NCI-H146 (cell line): ENCODE measurements around the gene RPL5.

Experiments used
- DNase-seq: peaks from one replicate; lab custom pipeline; 2025; lab: John Stamatoyannopoulos, UW

The RPL5 gene

DNA sequence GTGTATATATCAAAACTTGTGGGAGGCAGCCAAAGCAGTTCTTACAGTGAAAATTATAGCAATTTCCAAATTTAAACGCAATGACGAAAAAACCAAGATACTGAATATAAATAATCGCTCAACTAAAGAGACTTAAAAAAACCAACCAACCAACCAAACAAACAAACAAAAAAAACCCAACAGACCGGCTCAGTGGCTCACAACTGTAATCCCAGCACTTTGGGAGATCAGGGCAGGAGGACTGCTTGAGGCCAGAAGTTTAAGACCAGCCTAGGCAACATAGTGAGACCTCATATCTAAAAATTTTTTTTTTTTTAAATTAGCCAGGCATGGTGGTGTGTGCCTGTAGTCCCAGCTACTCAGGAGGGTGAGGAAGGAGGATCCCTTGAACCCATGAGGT, 23.4 kb downstream of the RPL5 start:
- DNase-seq: no peak

DNA sequence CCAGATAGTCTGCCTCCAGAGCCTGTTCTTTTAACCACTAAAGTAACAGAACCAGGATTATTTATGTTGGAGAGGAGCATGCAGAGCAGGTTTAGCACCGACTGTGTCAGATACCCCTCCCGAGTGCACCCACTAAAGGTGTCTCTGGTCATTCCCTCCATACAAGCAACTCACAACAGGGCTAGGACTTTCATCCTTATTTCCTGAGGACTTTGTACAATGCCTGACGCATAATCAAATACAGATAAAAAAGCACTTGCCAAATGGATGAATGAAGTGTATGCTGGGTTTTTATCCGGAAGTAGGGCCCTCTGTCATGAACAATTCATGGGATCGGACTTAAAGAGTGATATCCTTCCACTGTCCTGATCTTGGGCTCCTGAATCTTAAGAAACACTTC, 26.0 kb downstream of the RPL5 start:
- no peak for DNase-seq

DNA sequence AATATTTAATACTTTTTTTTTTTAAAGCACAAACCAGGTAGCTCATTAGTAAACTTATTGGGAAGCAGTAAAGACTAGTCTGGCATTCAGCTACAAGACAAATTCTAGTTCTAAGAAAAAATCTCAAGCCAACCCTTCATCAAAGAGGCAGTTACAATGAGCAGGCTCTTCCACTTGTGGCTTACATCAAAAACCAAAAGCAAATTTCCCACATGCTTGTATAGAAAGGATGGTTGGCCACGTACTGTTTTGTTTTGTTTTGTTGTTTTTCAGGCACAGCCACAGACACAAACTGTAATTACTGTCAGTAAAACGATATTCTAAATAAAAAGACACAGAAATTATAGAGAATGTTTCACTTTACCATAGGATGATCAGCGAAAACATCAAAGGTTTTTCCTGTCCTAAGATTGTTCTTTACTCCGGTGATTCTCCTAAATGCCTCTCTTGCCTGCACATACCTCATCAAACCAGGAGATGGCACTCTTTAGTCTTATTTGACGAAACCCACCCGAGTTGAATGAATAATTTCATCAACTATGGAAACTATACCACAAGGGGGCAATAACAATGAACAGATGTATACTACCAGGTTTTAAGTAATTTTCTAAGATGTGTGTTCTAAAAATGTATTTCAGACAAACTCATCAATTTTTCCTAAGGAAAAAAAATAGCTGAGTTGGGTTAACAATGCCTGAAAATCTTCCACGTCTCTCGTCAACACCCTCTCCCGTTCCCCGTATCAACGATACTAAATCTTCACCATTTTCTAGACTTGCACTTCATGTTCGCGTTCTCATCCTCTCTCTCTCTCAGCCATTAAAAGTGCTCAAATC, 26.9 kb downstream of the RPL5 start:
- DNase-seq: peak; percentile 81

GRCh38 chr1:92859400-92860039, 27.7 kb downstream of the RPL5 start:
- no peak for DNase-seq

DNA sequence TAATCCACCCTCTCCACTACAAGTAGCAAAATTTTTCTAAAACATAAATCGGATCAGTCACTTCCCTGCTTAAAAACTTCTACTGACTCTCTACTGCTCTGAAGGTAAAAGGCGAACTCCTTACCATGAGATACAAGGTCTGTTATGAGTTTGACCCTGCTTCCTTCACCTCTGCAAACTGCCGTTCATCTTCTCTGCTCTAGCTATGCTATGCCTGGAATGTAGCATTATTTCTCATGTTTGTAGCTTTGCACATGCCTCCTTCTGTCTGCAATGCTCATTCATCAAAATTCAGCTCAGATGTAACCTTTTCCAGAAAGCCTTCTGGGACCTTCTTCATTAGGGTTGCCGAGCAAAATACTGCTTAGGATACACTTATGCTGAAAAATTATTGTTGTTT, 30.8 kb downstream of the RPL5 start:
- DNase-seq: no peak

- no peak for DNase-seq
Measured at GRCh38 chr1:92864131-92864530, 32.3 kb downstream of the RPL5 start.

DNA sequence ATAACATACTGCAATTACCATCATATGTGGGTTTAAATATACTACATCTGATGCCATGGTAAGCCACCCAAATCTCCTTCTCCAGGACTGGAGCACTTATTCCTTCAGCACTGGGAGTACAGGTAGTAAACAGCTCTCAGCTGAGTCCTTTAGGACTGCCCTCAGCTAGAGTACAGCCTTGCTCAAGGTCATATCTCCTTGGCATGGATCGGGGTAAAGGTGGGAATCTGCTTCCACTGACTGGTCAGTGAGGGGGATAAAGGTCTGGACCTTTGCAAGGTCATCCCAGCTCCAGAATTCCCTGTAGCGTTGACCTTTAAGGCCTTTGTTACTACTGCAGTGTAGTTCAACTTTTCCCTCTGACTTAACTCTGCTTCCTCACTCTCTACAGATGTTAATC, 38.8 kb downstream of the RPL5 start:
- no peak for DNase-seq

DNA sequence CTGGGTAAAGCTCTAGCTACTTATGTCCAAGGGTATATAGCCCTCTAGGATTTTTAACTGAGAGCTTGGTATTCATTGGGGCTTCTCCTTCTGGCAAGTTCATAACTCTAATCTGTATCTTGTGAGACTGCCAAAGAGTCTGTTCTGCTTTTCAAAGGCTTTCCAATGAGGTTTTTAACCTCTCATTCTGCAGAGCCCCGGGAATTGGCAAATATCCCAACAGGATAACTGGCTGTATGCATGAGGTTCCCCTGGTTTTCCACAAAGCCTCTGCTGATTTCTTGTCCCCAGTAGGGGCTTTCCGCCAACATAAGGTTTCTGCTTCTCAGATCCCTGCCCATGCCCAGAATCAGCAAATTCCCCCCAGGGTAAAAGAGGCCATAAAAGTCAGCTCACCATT, 40.9 kb downstream of the RPL5 start:
- DNase-seq: no peak

- DNase-seq: no peak
Measured at GRCh38 chr1:92874987-92875386, 43.1 kb downstream of the RPL5 start.

- DNase-seq: no peak
Measured at GRCh38 chr1:92876351-92876750, 44.5 kb downstream of the RPL5 start.

GRCh38 chr1:92877081-92877711, 45.4 kb downstream of the RPL5 start:
- DNase-seq: peak; percentile 45

- peak; percentile 54 for DNase-seq
Measured at GRCh38 chr1:92877792-92878191, 46.0 kb downstream of the RPL5 start.

GRCh38 chr1:92879316-92879968, 47.6 kb downstream of the RPL5 start:
- DNase-seq: peak; percentile 30

DNA sequence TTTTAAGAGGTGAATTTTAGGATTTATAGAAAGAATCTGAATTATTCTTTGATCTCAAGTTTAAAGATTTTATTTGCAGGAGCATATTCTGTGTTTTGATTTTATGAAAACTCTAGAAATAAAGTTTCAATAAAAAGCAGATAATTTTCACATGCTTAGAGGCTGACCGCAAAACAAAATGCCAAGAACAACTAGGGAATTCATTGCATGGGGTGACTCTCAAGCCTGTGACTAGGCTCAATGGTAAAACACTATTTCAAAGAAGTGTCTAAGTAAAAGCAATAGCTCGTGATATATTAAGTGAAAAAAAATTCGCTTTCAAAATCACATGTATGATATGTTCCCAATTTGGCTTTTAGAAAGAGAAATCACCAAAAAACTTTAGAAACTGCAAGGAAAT, 49.6 kb downstream of the RPL5 start:
- no peak for DNase-seq

GRCh38 chr1:92882819-92883218, 51.0 kb downstream of the RPL5 start:
- no peak for DNase-seq

- DNase-seq: no peak
Measured at GRCh38 chr1:92883297-92883696, 51.5 kb downstream of the RPL5 start.

DNA sequence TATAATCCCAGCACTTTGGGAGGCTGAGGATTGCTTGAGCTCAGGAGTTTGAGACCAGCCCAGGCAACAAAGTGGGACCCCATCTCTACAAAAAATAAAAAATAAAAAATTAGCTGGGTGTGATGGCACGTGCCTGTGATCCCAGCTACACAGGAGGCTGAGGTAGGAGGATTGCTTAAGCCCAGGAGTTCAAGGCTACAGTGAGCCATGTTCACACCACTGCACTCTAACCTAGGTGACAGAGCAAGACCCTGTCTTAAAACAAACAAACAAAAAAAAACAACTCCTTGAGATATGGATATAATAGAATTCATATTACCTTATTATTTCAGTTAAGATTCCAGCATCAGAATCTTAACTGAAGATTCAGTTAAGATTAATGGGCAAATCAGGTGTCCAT, 52.4 kb downstream of the RPL5 start:
- DNase-seq: no peak

DNA sequence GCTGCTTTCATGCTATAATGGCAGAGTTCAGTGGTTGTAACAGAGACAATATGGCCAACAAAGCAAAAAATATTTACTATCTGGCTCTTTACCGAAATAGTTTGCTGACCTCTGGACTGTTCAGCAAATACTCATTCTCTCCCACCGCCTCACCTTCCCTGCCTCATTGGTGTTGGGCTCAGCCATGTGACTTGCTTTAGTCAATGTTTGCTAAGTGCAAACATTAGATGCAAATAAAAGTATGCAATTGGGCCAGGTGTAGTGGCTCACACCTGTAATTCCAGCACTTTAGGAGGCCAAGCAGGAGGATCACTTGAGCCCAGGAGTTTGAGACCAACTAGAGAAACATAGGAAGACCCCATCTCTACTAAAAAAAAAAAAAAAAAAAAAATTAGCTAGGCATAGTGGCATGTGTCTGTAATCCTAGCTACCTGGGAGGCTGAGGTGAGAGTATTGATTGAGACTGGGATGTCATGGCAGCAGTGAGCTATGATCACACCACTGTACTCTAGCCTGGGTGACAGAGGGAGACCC, 55.1 kb downstream of the RPL5 start:
- DNase-seq: peak; percentile 96

DNA sequence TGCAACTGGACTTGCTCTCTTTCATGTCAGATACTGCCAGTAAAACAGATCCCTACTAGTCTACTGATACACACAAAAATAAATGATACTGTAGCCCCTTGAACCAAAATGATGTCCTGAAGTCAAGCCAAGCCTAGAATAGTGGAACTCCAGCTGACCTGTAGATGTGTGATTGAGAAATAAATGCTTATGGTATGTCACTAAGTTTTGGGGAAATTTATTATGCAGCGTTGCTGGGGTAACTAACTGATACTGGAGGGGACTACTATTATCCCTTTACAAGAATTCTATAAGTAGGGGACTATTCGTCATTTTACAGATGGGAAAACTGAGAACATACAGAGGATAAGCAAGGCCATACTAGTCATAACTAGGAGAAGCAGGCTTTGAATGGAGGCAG, 55.6 kb downstream of the RPL5 start:
- no peak for DNase-seq
